Measurements from ENCODE around the gene TRIM49B.
"Not testable (repeated sequence)": the region's sequence is repeated elsewhere in the genome, so short reads cannot be mapped to it uniquely, and the experiment has no call there.

Gene TRIM49B, protein sequence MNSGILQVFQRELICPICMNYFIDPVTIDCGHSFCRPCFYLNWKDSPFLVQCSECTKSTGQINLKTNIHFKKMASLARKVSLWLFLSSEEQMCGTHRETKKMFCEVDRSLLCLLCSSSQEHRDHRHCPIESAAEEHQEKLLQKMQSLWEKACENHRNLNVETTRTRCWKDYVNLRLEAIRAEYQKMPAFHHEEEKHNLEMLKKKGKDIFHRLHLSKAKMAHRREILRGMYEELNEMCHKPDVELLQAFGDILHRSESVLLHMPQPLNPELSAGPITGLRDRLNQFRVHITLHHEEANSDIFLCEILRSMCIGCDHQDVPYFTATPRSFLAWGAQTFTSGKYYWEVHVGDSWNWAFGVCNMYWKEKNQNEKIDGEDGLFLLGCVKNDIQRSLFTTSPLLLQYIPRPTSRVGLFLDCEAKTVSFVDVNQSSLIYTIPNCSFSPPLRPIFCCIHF

DNA sequence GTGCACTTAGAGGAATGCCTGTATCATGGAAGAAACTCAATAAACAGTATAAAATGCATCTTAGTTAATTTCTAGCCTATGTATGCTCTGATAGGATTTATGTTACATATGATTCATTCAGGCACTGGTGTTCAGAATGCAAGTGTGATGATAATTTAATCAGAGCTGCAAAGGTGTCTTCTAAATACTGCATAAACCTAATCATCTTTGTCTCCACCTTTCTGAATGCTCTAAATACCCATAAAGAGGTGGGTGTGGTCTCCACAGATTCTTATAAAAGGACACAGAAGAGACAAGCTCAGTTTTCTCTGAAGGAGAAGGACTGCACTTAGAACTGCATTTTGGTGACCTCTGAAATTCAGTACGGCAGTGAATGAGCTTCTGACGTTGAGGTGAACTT lies at the start of gene TRIM49B:
Gene TRIM49B (plus strand): TSS at position 301 of the 400 bp plus-strand sequence. CDS start 2,777 bp downstream, outside the sequence.
- TF ChIP-seq, protein P1, sequence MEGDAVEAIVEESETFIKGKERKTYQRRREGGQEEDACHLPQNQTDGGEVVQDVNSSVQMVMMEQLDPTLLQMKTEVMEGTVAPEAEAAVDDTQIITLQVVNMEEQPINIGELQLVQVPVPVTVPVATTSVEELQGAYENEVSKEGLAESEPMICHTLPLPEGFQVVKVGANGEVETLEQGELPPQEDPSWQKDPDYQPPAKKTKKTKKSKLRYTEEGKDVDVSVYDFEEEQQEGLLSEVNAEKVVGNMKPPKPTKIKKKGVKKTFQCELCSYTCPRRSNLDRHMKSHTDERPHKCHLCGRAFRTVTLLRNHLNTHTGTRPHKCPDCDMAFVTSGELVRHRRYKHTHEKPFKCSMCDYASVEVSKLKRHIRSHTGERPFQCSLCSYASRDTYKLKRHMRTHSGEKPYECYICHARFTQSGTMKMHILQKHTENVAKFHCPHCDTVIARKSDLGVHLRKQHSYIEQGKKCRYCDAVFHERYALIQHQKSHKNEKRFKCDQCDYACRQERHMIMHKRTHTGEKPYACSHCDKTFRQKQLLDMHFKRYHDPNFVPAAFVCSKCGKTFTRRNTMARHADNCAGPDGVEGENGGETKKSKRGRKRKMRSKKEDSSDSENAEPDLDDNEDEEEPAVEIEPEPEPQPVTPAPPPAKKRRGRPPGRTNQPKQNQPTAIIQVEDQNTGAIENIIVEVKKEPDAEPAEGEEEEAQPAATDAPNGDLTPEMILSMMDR (IDR thresholded peaks at IDR 0.05), result not testable (repeated sequence)

DNA sequence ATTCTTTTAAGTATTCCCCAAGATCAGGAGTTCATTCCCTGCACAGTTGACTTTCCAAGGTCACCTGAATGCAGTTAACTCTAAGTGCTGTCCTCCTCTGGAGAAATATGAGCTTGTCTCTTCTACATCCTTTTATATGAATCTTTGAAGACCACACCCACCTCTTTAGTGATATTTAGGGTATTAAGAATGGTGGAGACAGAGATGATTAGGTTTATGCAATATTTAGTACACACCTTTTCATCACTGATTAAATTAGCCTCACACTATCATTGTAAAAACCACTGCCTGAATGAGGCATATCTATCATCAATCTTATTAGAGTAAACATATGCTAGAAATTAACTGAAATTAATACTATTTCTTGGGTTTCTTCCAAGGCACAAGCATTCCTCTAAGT lies 44.8 kb upstream of the TRIM49B start, which contains the start of gene TRIM51G:
Gene TRIM51G (minus strand): TSS at position 101 of the 400 bp plus-strand sequence. CDS start 2,190 bp downstream, outside the sequence.
- TF ChIP-seq, protein P1 (IDR thresholded peaks at IDR 0.05), result not testable (repeated sequence)

DNA sequence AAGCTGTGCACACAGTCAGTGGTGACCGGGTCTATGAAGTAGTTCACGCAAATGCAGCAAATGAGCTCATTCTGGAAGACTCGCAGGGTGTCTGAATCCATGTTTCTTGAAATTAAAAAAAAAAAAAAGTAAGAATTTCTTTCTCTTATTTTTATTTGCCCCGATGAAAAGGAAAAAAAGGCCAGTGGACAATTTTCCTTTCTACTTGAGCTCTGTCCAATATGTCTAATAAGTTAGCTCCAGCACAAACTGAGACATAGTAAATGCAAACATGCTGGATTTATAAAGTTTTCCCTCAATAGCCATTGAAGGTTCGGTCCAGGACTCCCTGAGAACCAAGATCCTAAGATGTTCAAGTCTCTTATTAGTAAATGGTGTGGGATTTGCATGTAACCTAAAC lies 30.4 kb downstream of the TRIM49B start, which contains the start of gene TRIM64C:
Gene TRIM64C (minus strand): TSS at position 101 of the 400 bp plus-strand sequence. CDS start 0 bp downstream, at position 101.
- TF ChIP-seq, protein P1 (IDR thresholded peaks at IDR 0.05), result not testable (repeated sequence)
